Ovary (tissue), 9 donors: Measurements from ENCODE around the gene PHF14. TPM values are rescaled to one million over a fixed set of nuclear protein-coding genes. Genes with fewer than 3 reads are reported as not detected.

Source experiments
- DNase-seq, 5 donors: peaks; one replicate each; pipeline ENCODE4 v3.0.0-alpha.2; 2019 to 2020
- H3K27ac ChIP-seq, 2 donors: fragments of 200-600 bp; one replicate each; pipeline versions ENCODE4 v1.5.1 to v1.8.0; 2019 to 2022
- H3K27me3 ChIP-seq: fragments of 200-600 bp; one replicate; pipeline ENCODE4 v1.8.0; 2022
- H3K36me3 ChIP-seq: fragments of 200-600 bp; sonication (generic); one replicate; pipeline ENCODE4 v1.5.1; 2019
- H3K4me1 ChIP-seq: one replicate; pipeline ENCODE4 v1.8.1; 2013; ENCODE audit warnings: mild to moderate bottlenecking, moderate library complexity; ENCODE audit not compliant: insufficient read depth
- H3K4me3 ChIP-seq: fragments of 200-600 bp; sonication (generic); one replicate; pipeline ENCODE4 v1.5.1; 2017
- H3K9me3 ChIP-seq, 2 donors: fragments of 200-600 bp in 1 of 2; sonication (generic) in 1 of 2; one replicate each; pipeline versions ENCODE4 v1.5.1 to v1.8.1; 2013 to 2019; ENCODE audit warnings: mild to moderate bottlenecking in 1 of 2, moderate library complexity in 1 of 2
- CTCF ChIP-seq, 3 donors: fragments of 450-650 bp in 2 of 3; fragments of 200-600 bp in 1 of 3; IDR thresholded peaks; one replicate each; pipeline versions ENCODE4 v1.5.1 to v1.8.0; 2016 to 2022; ENCODE audit warnings: antibody characterized with exemption in 3 of 3, mild to moderate bottlenecking in 1 of 3
- EP300 ChIP-seq: sonication (generic); formaldehyde crosslinking; IDR thresholded peaks from one replicate; pipeline ENCODE4 v1.6.1; 2017; ENCODE audit warnings: antibody characterized with exemption
- POLR2A ChIP-seq: fragments of 450-650 bp; IDR thresholded peaks from one replicate; pipeline ENCODE4 v1.6.1; 2017; ENCODE audit warnings: antibody characterized with exemption, mild to moderate bottlenecking, moderate library complexity
- WGBS, 3 donors: extraction: QIAGEN DNeasy Blood & Tissue Kit in 1 of 3; methylation state at CpG; one replicate each; pipeline versions ENCODE4 v1.1.5 to v1.1.7; 2013 to 2017; 5-methylcytosine and 5-hydroxymethylcytosine counted together
- intact Hi-C, 4 donors: fragments of 100-400 bp; cut with DNase I; formaldehyde crosslinking; loops; one replicate each; pipeline versions ENCODE4 v1.11.0 to v1.15.1; 2022 to 2023
- polyA plus RNA-seq, 2 donors: library from polyadenylated mRNA; stranded (reverse); fragments of 200-250 nt in 1 of 2; fragments of 350-450 nt in 1 of 2; fragmentation: Illumina TruSeq in 1 of 2; extraction: RNeasy Lipid Tissue Mini Kit (QIAGEN cat#74804) in 1 of 2; gene quantifications; one replicate each; pipeline ENCODE4 v1.2.3, GENCODE V29; 2013 to 2014
- total RNA-seq, 7 donors: library from RNA; depleted of rRNA in 2 of 7; stranded (reverse); fragments of >200 nt in 2 of 7; fragmentation: NEBNext Ultra II Directional in 3 of 7; extraction: Animal tissue kit (Norgen Biotek cat#: 25700) in 3 of 7; gene quantifications; one replicate each; pipeline versions ENCODE4 v1.1.0 to v1.2.4, GENCODE V29; 2016 to 2023
- donor health status: DM: no; HTN: no; CAD: no; lungs with moderate emphysema.
- donor health status: DM: no; HTN: no; CAD: no.
- donor health status: Bipolar disorder and iron deficiency.
- donor health status: DM: yes; HTN: yes; CAD: no.
- donor health status: DM: no; HTN: no; CAD: no.
- donor health status: DM: yes; HTN: yes; CAD: no.

The PHF14 gene
- total and polyA plus RNA-seq, 9 donors, result 20.2 to 41.8 (median 32.0) TPM

GRCh38 chr7:11175371-11175770, 201.7 kb downstream of the PHF14 start:
- intact Hi-C loops, result no loop called here
- Histone ChIP-seq H3K4me3 (no peak overlapping the region), H3K9me3 (no peaks in the 10 kb centered on the region), H3K4me1 (no peaks in the 10 kb centered on the region), H3K27me3 (no peaks in the 10 kb centered on the region), H3K36me3 (no peaks in the 10 kb centered on the region), H3K27ac (no peak overlapping the region)
- TF ChIP-seq POLR2A (no peak), EP300 (no peak), CTCF (IDR thresholded peaks at IDR 0.05) (no peak)
- DNase-seq, result no peak
- 50 to 60% (median 58%) methylated on average over 3 of the region's 3 CpGs for WGBS, 3 donors

GRCh38 chr7:11175887-11176286, 202.2 kb downstream of the PHF14 start:
- Histone ChIP-seq H3K36me3 (no peaks in the 10 kb centered on the region), H3K27ac (no peak overlapping the region), H3K4me3 (no peak overlapping the region), H3K9me3 (no peaks in the 10 kb centered on the region), H3K4me1 (no peaks in the 10 kb centered on the region), H3K27me3 (no peaks in the 10 kb centered on the region)
- DNase-seq, result no peak
- no peak for TF ChIP-seq POLR2A
- no peak for TF ChIP-seq CTCF (IDR thresholded peaks at IDR 0.05)
- TF ChIP-seq EP300, result no peak
- intact Hi-C loops, result no loop called here
- WGBS, 3 donors, result 44 to 52% (median 50%) methylated on average over 3 of the region's 3 CpGs

- no peaks in the 10 kb centered on the region for H3K4me1 ChIP-seq
- WGBS, 3 donors, result 74 to 91% (median 84%) methylated on average over 1 of the region's 1 CpG
Measured at GRCh38 chr7:11176985-11177555, 203.4 kb downstream of the PHF14 start.

GRCh38 chr7:11177793-11178192, 204.1 kb downstream of the PHF14 start:
- no peaks in the 10 kb centered on the region for H3K27me3 ChIP-seq
- TF ChIP-seq POLR2A (no peak), CTCF (IDR thresholded peaks at IDR 0.05) (no peak), EP300 (no peak)
- no peaks in the 10 kb centered on the region for H3K9me3 ChIP-seq
- no peak for DNase-seq
- intact Hi-C loops, result no loop called here
- no peak overlapping the region for H3K4me3 ChIP-seq
- H3K4me1 ChIP-seq, result no peaks in the 10 kb centered on the region
- H3K36me3 ChIP-seq, result no peaks in the 10 kb centered on the region
- WGBS, 3 donors, result 37 to 62% (median 45%) methylated on average over 3 of the region's 3 CpGs
- no peak overlapping the region for H3K27ac ChIP-seq

More at GRCh38 chr7:11176985-11177555, 203.4 kb downstream of the PHF14 start:
- TF ChIP-seq EP300 (no peak), CTCF (IDR thresholded peaks at IDR 0.05) (no peak), POLR2A (no peak)
- DNase-seq, result no peak
- Histone ChIP-seq H3K27me3 (no peaks in the 10 kb centered on the region), H3K9me3 (no peaks in the 10 kb centered on the region), H3K36me3 (no peaks in the 10 kb centered on the region), H3K4me3 (no peak overlapping the region), H3K27ac (no peak overlapping the region)
- intact Hi-C loops, result no loop called here
